ENCODE data around the gene FXYD2. TPM values are rescaled to one million over a fixed set of nuclear protein-coding genes. Genes with fewer than 3 reads are reported as not detected.

Gene FXYD2
- total RNA-seq, 2 experiments from 2014 or later = 8.3 to 8.8 TPM

DNA sequence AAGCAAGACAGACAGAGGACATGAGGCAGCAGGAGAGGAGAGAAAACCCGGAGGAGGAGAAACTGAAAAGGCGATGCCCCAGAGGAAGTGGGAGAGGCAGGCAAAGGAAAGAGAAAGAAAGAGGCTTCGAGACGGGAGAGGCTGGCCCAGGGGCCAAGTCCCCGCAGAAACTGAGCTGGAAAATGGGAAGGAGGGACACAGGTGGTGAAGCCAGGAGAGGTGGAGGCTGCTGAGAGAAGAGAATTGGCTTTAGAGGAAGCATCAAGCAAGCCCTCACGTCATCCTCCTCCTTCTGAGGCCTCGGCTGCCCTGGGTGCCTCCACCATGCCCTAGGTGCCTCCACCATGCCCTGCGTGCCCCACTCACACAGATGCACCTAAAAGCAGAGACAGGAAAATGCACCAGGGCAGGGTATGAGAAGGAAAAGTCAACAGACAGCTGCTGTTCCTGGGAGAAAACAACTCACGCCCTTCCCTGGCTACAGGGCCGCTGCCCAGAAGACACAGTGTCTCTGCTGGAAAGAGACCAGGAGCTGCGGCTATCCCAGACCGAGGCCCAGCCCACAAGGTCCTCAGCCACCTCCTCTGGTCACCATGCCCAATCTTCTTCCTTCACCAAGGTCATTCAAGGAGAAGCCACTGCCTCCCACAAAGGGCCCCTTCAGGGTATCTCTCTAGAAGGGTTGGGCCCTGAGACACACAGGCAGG, 37.6 kb upstream of the FXYD2 start:
- no peak overlapping the region for H3K4me3 Mint-ChIP-seq
- no peaks in the 10 kb centered on the region for H3K9me3 Mint-ChIP-seq
- peaks cover 2% of the 10 kb centered on the region for H3K4me1 Mint-ChIP-seq
- H3K27me3 Mint-ChIP-seq = no peaks in the 10 kb centered on the region
- H3K27ac Mint-ChIP-seq = no peak overlapping the region
- H3K36me3 Mint-ChIP-seq = no peaks in the 10 kb centered on the region
- no peak for DNase-seq

GRCh38 chr11:117861151-117862018, 36.8 kb upstream of the FXYD2 start:
- no peak for DNase-seq
- Mint-ChIP-seq H3K4me1 (peaks cover 2% of the 10 kb centered on the region), H3K27me3 (no peaks in the 10 kb centered on the region), H3K27ac (no peak overlapping the region), H3K36me3 (no peaks in the 10 kb centered on the region), H3K4me3 (no peak overlapping the region), H3K9me3 (no peaks in the 10 kb centered on the region)

DNA sequence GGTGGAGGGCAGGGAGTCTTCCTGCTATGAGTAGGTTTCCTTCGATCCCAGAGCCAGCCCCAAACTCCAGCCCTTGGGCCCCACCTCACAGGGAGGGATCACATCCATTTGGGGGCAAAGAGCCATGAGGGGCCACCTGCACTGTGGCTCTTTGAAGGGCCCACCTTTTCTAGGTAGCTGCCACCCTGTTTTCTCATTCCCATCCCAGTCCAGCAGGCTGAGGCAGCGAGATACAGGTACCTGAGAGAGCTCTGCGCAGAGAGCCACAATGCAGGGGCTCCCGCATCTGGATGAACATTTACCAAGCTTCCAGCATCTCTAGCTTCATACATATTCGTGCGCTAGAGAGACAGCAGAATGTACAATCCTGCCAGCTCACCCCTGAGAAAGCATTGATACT, 35.6 kb upstream of the FXYD2 start:
- Mint-ChIP-seq H3K4me3 (no peak overlapping the region), H3K9me3 (no peaks in the 10 kb centered on the region), H3K36me3 (no peaks in the 10 kb centered on the region), H3K4me1 (peaks cover 2% of the 10 kb centered on the region), H3K27ac (no peak overlapping the region), H3K27me3 (no peaks in the 10 kb centered on the region)
- no peak for DNase-seq

GRCh38 chr11:117859488-117860112, 35.1 kb upstream of the FXYD2 start:
- H3K27me3 Mint-ChIP-seq = no peaks in the 10 kb centered on the region
- H3K27ac Mint-ChIP-seq = no peak overlapping the region

GRCh38 chr11:117859061-117859460, 34.5 kb upstream of the FXYD2 start:
- Mint-ChIP-seq H3K36me3 (no peaks in the 10 kb centered on the region), H3K27ac (no peak overlapping the region), H3K4me1 (peaks cover 2% of the 10 kb centered on the region), H3K27me3 (no peaks in the 10 kb centered on the region), H3K4me3 (no peak overlapping the region), H3K9me3 (no peaks in the 10 kb centered on the region)
- no peak for DNase-seq

More at GRCh38 chr11:117859488-117860112, 35.1 kb upstream of the FXYD2 start:
- Mint-ChIP-seq H3K4me1 (peaks cover 2% of the 10 kb centered on the region), H3K9me3 (no peaks in the 10 kb centered on the region), H3K4me3 (no peak overlapping the region), H3K36me3 (no peaks in the 10 kb centered on the region)
- DNase-seq = no peak

- Mint-ChIP-seq H3K27me3 (peaks cover 1% of the 10 kb centered on the region), H3K36me3 (peaks cover 2% of the 10 kb centered on the region), H3K4me1 (peaks cover 2% of the 10 kb centered on the region), H3K27ac (no peak overlapping the region), H3K4me3 (no peak overlapping the region), H3K9me3 (peaks cover 2% of the 10 kb centered on the region)
- no peak for DNase-seq
Measured at GRCh38 chr11:117857734-117858414, 33.3 kb upstream of the FXYD2 start.

DNA sequence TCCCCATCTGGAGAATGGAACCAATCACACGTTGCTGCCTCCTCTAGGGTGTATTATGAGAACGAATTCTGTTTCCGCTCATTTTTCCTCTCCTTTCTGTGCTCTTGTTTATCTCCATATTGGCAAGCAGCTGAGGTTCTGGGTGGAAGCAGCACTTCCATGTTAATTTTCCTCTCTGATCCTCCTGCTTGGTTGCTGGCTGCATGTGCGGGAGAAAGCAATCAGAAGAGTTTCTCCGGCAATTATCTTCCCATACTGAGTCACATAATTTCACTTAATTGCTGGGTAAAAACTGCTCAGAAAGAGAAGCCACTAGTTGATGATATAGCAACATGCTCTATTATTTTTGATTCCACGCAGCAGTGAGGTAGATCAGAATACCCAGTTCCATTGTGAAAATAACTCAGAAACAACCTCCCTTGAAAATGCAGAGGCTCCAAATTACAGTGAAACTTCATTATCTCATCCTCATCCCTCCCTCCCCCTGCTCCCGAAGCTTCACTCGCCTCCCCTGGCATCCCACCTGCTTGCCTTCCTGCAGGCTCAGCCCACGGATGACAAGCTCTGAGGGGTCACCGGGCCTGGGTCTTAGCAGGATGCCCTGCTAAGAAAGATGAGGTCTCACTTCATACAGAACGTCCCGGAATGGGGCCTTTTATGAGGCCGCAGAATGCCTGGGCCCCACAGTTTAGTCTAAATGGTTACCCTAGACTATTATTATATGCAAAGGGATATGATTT, 31.5 kb upstream of the FXYD2 start:
- DNase-seq = no peak
- Mint-ChIP-seq H3K27ac (no peak overlapping the region), H3K4me1 (no peaks in the 10 kb centered on the region), H3K4me3 (no peak overlapping the region), H3K9me3 (peaks cover 8% of the 10 kb centered on the region), H3K27me3 (peaks cover 4% of the 10 kb centered on the region), H3K36me3 (peaks cover 8% of the 10 kb centered on the region)

DNA sequence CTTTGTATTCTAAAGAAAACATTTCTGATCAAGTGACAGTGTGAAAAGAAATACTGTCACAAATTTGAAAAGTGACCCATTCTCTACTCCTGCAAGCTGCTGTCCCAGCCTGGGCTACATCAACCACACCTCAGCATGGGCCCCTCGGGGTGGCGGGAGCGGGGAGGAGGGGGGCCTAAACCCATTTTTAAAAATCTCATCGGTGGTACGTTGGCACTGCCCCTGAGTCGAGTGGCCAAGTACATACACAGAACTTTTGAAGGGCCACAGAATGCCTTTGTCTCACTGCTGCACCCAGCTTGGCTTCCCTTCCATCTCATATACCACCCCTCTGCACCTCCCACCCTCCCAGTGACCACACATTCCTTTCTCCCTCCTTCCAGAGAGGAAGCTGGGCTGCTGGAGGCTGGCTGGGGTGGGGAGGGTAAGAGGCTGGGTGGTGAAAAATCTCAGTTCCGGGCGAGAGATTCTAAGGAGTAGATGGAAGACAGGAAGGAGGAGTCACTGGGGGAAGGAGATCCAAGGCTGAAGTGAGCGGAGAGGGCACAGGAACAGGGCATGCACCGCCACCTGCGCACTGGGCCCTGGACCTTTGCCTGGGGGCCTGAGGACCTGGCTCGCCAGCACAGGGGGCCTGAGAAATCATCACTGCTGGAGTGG, 30.8 kb upstream of the FXYD2 start:
- Mint-ChIP-seq H3K4me1 (peaks cover 1% of the 10 kb centered on the region), H3K4me3 (no peak overlapping the region), H3K27ac (no peak overlapping the region), H3K27me3 (peaks cover 4% of the 10 kb centered on the region), H3K36me3 (peaks cover 8% of the 10 kb centered on the region), H3K9me3 (peaks cover 8% of the 10 kb centered on the region)
- no peak for DNase-seq

GRCh38 chr11:117852309-117852708, 27.8 kb upstream of the FXYD2 start:
- no peak for DNase-seq
- peaks cover 4% of the 10 kb centered on the region for H3K27me3 Mint-ChIP-seq
- H3K4me1 Mint-ChIP-seq = peaks cover 5% of the 10 kb centered on the region
- no peak overlapping the region for H3K27ac Mint-ChIP-seq
- peaks cover 8% of the 10 kb centered on the region for H3K36me3 Mint-ChIP-seq
- peaks cover 8% of the 10 kb centered on the region for H3K9me3 Mint-ChIP-seq
- H3K4me3 Mint-ChIP-seq = no peak overlapping the region

DNA sequence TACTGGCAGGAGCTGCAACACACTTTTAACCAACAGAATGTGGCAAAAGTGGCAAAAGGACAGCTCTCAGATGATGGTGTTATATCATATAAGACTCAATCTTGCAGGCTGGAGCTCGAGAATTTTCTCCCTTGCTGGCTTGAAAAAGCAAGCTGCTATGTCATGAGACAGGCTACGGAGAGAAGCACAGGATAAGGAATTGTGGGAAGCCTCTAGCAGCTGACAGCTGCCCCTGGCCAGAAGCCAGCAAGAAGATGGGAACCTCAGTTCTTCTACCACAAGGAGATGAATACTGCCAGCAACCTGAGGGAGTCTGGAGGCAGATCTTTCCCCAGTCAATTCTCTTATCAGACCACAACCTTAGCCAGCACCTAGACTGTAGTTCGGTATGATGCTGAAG, 27.3 kb upstream of the FXYD2 start:
- H3K9me3 Mint-ChIP-seq = peaks cover 8% of the 10 kb centered on the region
- H3K27ac Mint-ChIP-seq = no peak overlapping the region
- H3K27me3 Mint-ChIP-seq = peaks cover 4% of the 10 kb centered on the region
- no peak overlapping the region for H3K4me3 Mint-ChIP-seq
- peaks cover 8% of the 10 kb centered on the region for H3K36me3 Mint-ChIP-seq
- no peak for DNase-seq
- peaks cover 5% of the 10 kb centered on the region for H3K4me1 Mint-ChIP-seq

- Mint-ChIP-seq H3K27me3 (peaks cover 4% of the 10 kb centered on the region), H3K4me1 (peaks cover 5% of the 10 kb centered on the region), H3K9me3 (peaks cover 8% of the 10 kb centered on the region), H3K36me3 (peaks cover 8% of the 10 kb centered on the region), H3K27ac (no peak overlapping the region), H3K4me3 (no peak overlapping the region)
- no peak for DNase-seq
Measured at GRCh38 chr11:117851106-117851505, 26.6 kb upstream of the FXYD2 start.

DNA sequence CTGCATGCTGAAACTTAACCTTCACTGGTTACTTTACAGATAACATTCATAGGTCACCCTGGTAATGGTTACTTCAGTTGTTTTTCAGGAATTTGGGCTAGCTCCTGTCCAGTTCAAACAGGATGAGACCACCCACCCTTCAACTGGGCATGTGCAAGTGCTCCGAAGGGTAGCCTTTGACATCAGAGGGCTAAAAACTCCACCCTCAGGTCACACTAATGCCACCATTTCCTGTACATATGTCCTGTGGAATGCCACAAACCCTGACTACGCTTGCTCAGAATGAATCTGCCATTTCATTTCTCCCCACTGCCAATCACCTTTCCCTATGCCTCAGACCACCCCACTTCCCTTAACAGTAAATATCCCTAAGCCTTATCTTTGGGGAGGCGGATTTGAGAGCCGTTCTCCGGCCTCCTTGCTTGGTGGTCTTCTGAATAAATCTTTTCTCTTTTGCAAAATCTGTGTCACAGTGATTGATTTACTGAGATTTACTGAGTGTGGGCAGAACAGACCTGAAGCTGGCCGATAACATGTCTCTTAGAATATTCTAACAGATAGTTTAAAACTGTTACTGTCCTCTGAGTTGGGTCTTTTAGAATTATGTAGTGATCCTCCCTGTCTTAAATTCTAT, 25.4 kb upstream of the FXYD2 start:
- H3K4me1 Mint-ChIP-seq = peaks cover 5% of the 10 kb centered on the region
- H3K27ac Mint-ChIP-seq = no peak overlapping the region
- H3K9me3 Mint-ChIP-seq = peaks cover 8% of the 10 kb centered on the region
- no peak overlapping the region for H3K4me3 Mint-ChIP-seq
- DNase-seq = no peak
- H3K36me3 Mint-ChIP-seq = peaks cover 8% of the 10 kb centered on the region
- H3K27me3 Mint-ChIP-seq = peaks cover 4% of the 10 kb centered on the region

GRCh38 chr11:117843666-117844484, 19.3 kb upstream of the FXYD2 start:
- DNase-seq = peak; percentile 71
- peaks cover 5% of the 10 kb centered on the region for H3K4me1 Mint-ChIP-seq
- H3K36me3 Mint-ChIP-seq = no peaks in the 10 kb centered on the region
- no peak overlapping the region for H3K27ac Mint-ChIP-seq
- H3K4me3 Mint-ChIP-seq = no peak overlapping the region
- H3K9me3 Mint-ChIP-seq = no peaks in the 10 kb centered on the region
- H3K27me3 Mint-ChIP-seq = no peaks in the 10 kb centered on the region

All from activated naive CD8-positive, alpha-beta T cell treated with anti-CD3 and anti-CD28 coated beads for 36 hours (primary cell).